Spleen (tissue), 7 donors: Measurements from ENCODE around the gene WASL.

ENCODE experiments used
- POLR2A ChIP-seq, 3 donors: fragments of 450-650 bp; IDR thresholded peaks; one replicate each; pipeline ENCODE4 v1.5.1; 2017; ENCODE audit warnings: antibody characterized with exemption in 3 of 3, mild to moderate bottlenecking in 1 of 3
- POLR2AphosphoS5 ChIP-seq, 3 donors: sonication (generic); formaldehyde crosslinking; IDR thresholded peaks; one replicate each; pipeline ENCODE4 v1.5.1; 2017; ENCODE audit warnings: antibody characterized with exemption in 3 of 3
- TF ChIP-seq, protein P1 (sequence below), 11 experiments: fragments of 200-600 bp in 7 of 11; fragments of 450-650 bp in 4 of 11; sonication (generic) in 4 of 11; IDR thresholded peaks in 8 of 11; conservative IDR thresholded peaks in 3 of 11; 1 replicate in 7 of 11; 2 replicates in 4 of 11; pipeline versions ENCODE4 v1.4.0 to v1.8.0; 2016 to 2021; ENCODE audit warnings: antibody characterized with exemption in 11 of 11, inconsistent platforms in 4 of 11, mild to moderate bottlenecking in 1 of 11
- donor health status: DM: no; HTN: no; CAD: no; lungs with moderate emphysema.
- donor health status: DM: no; HTN: no; CAD: no.
- donor health status: DM: no; HTN: no; CAD: no.

DNA sequence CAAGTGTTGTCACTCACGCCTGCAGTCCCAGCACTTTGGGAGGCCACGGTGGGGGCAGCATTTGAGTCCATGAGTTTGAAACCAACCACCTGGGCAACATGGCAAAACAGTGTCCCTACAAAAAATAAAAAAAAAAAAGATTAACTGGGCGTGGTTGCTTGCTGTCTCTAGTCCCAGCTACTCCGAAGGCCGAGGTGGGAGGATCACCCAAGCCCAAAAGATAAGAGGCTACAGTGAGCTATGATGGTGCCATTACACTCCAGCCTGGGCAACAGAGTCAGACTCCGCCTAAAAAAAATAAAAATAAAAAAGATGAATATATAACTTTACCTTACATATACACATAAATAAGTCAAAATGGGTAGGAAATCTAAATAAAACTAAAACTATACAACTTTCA, 95.6 kb downstream of the WASL start:
- TF ChIP-seq, protein P1, sequence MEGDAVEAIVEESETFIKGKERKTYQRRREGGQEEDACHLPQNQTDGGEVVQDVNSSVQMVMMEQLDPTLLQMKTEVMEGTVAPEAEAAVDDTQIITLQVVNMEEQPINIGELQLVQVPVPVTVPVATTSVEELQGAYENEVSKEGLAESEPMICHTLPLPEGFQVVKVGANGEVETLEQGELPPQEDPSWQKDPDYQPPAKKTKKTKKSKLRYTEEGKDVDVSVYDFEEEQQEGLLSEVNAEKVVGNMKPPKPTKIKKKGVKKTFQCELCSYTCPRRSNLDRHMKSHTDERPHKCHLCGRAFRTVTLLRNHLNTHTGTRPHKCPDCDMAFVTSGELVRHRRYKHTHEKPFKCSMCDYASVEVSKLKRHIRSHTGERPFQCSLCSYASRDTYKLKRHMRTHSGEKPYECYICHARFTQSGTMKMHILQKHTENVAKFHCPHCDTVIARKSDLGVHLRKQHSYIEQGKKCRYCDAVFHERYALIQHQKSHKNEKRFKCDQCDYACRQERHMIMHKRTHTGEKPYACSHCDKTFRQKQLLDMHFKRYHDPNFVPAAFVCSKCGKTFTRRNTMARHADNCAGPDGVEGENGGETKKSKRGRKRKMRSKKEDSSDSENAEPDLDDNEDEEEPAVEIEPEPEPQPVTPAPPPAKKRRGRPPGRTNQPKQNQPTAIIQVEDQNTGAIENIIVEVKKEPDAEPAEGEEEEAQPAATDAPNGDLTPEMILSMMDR (IDR thresholded peaks at IDR 0.05 in 8 of 11, conservative IDR thresholded peaks at IDR 0.05 in 3 of 11) = no peak
- TF ChIP-seq POLR2AphosphoS5 (IDR thresholded peaks at IDR 0.05) = no peak
- no peak for TF ChIP-seq POLR2A (IDR thresholded peaks at IDR 0.05)
